GM12801 (cell line): ENCODE measurements around the gene PRPF18.

Source experiments
- CTCF ChIP-seq: IDR thresholded peaks from one replicate; pipeline ENCODE4 v1.5.1; 2011; ENCODE audit warnings: control low read depth; ENCODE audit not compliant: insufficient read length; ENCODE audit errors: extremely low read depth

The PRPF18 gene

GRCh38 chr10:13586676-13587355 lies at the start of gene PRPF18:
TSS of gene PRPF18 (plus strand) at chr10:13586965. CDS start at chr10:13587087, 122 bp downstream.
- peak; percentile 88 for TF ChIP-seq CTCF

- no peak for TF ChIP-seq CTCF
Observed at GRCh38 chr10:13542533-13542932, 44.2 kb upstream of the PRPF18 start.

- TF ChIP-seq CTCF = no peak
Observed at GRCh38 chr10:13550802-13551201, 36.0 kb upstream of the PRPF18 start.

GRCh38 chr10:13555884-13556510 lies 30.8 kb upstream of the PRPF18 start:
- no peak for TF ChIP-seq CTCF

- TF ChIP-seq CTCF = no peak
Observed at GRCh38 chr10:13559124-13559700, 27.6 kb upstream of the PRPF18 start.

- TF ChIP-seq CTCF = no peak
Observed at GRCh38 chr10:13560597-13560996, 26.2 kb upstream of the PRPF18 start.

GRCh38 chr10:13563481-13564445 lies 23.0 kb upstream of the PRPF18 start:
- TF ChIP-seq CTCF = no peak
